Stimulated activated CD8-positive, alpha-beta memory T cell treated with anti-CD3 and anti-CD28 coated beads, Interleukin-15, amount 100 ng/mL, for 24 hours (primary cell): Measurements from ENCODE around the gene ZBED1.

ENCODE experiments used
- DNase-seq: peaks from one replicate; pipeline ENCODE4 v3.0.0-alpha.2; 2020; ENCODE audit warnings: low read depth

The ZBED1 gene

GRCh38 chrX:2452799-2453198 is 48.0 kb downstream of the ZBED1 start:
- DNase-seq: no peak

GRCh38 chrX:2452317-2452784 is 48.4 kb downstream of the ZBED1 start:
- no peak for DNase-seq

- no peak for DNase-seq
These were observed 49.1 kb downstream of the ZBED1 start for GRCh38 chrX:2451501-2452316.

GRCh38 chrX:2450681-2451080 is 50.1 kb downstream of the ZBED1 start:
- no peak for DNase-seq

- no peak for DNase-seq
These were observed 51.5 kb downstream of the ZBED1 start for GRCh38 chrX:2449135-2449886.

- DNase-seq: no peak
These were observed 53.3 kb downstream of the ZBED1 start for GRCh38 chrX:2447484-2447883.

- no peak for DNase-seq
These were observed 54.0 kb downstream of the ZBED1 start for GRCh38 chrX:2446815-2447214.

GRCh38 chrX:2445662-2446623 is 54.8 kb downstream of the ZBED1 start:
- no peak for DNase-seq

GRCh38 chrX:2442694-2443093 is 58.1 kb downstream of the ZBED1 start:
- DNase-seq: no peak

GRCh38 chrX:2441466-2441865 is 59.3 kb downstream of the ZBED1 start:
- DNase-seq: no peak

GRCh38 chrX:2439613-2440012 is 61.2 kb downstream of the ZBED1 start:
- DNase-seq: no peak
